COLO668 (cell line): Measurements from ENCODE around the gene AIFM3.
"Not testable (repeated sequence)": the region's sequence is repeated elsewhere in the genome, so short reads cannot be mapped to it uniquely, and the experiment has no call there.

ENCODE experiments used
- DNase-seq: peaks from one replicate; lab custom pipeline; 2025; ENCODE audit not compliant: unreplicated experiment; lab: John Stamatoyannopoulos, UW

AIFM3 gene, protein sequence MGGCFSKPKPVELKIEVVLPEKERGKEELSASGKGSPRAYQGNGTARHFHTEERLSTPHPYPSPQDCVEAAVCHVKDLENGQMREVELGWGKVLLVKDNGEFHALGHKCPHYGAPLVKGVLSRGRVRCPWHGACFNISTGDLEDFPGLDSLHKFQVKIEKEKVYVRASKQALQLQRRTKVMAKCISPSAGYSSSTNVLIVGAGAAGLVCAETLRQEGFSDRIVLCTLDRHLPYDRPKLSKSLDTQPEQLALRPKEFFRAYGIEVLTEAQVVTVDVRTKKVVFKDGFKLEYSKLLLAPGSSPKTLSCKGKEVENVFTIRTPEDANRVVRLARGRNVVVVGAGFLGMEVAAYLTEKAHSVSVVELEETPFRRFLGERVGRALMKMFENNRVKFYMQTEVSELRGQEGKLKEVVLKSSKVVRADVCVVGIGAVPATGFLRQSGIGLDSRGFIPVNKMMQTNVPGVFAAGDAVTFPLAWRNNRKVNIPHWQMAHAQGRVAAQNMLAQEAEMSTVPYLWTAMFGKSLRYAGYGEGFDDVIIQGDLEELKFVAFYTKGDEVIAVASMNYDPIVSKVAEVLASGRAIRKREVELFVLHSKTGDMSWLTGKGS

DNA sequence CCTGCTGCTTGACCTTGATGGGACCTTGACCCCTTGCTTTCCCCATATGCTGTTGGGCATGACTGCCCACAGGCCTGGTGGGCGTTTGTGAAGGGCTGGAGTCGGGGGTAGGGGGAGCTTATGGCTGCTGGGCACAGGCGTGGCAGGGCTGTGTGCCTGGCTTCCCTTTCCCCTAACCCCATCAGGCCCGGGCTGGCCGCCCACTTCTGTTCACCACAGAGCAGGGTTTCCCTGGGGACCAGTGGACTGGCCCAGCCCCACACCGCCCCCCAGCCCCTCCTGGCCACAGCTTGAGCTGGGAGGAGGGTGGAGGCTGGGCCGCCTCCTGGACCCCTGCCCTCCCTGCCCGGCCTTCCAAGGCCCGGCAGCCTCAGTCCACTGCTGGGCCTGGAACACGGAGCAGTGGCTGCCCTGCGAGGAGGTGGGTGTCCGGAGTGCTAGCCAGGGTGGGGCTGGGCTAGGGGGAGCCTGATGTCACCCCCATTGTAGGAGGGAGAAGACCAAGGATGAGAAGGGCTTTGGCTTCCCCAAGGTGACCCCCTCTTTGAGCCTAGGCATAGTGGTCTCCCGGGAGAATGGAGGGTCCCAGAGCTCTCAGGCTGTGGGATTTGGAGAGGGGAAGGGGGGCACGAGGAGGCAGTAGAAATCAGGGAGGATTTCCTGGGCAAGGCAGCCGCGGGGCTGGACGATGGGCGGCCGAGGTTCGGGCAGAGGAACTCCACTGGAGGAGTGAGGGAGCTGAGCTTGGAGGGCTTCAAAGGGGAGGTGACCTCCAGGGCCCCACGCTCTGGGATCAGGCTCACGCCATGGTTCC is at the start of gene AIFM3:
Gene AIFM3 (plus strand): TSS at position 373 of the 814 bp plus-strand sequence. CDS start 690 bp downstream, outside the sequence.
- DNase-seq, result no peak

DNA sequence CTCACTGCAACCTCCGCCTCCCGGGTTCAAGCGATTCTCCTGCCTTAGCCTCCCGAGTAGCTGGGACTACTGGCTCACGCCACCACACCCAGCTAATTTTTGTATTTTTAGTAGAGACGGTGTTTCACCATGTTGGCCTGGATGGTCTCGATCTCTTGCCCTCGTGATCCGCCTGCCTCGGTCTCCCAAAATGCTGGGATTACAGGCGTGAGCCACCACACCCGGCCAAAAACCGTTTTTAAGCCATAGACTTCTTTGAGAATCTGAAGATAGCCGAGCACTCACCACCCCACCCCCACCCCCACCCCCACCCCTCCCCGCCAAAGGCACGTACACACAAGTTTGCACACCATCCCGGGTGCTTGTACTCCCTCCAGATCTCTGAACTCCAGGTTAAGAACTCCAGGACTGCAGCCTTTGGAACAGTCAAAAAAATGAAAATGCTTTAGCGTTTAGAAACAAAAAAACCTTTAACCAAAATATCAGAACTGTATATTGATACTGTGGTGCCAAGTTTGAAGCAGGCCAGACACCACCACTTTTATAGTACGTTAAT is 48.3 kb upstream of the AIFM3 start:
- no peak for DNase-seq

DNA sequence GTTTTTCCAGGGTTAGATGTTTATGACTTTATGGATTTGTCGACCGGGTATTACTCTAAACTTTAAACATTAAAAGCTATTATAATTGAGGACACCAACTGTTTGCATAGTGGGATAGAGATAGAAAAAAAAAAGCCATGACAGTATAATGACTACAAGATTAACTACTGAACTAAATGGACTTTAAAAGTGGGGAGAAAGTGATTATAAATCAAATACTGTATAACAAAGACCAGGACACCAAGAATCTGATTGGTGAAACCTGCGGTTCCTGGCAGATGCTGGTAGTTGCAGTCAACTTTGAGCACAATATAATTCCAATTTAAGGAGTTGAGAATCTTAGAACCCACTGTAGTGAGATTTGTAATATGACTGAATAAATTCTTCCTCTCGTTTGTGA is 47.3 kb upstream of the AIFM3 start:
- no peak for DNase-seq

DNA sequence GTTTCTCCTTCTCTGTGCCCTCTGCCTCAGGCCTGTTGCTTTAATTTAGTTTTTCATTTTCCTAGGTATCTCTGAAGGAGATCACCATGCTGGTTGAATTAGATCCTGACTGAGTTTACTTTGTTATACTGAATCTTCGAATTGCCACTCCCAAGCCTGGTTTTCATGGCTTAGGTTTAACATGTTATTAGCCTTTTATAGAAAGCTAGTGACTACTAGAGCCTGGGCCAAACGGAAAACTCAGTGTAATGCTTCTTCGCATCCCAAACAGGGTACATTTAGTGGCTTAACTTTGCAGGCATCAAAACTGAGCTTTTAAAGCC is 46.2 kb upstream of the AIFM3 start:
- DNase-seq, result no peak

DNA sequence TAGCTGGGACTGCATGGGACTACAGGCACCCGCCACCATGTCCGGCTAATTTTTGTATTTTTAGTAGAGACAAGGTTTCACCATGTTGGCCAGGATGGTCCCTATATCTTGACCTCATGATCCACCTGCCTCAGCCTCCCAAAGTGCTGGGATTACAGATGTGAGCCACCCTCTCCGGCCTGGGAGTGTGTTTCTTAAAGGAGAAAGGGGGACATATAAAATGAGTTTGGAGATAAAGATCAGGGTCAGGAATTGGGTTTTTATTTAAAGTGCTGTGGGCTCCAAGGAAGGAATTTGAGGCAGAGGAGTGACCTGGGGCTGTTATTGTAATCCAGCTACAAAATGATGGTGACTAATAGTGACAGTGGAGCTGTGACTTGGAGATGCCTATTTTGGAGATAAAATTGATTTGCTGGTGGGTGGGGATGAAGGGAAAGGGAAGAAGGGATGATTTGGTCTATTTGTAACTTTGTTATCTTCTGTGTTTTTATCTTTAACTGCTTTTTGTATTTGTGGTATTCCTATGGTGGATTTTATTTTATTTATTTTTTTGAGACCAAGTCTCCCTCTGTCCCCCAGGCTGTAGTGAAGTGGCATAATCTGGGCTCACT is 44.8 kb upstream of the AIFM3 start:
- no peak for DNase-seq

DNA sequence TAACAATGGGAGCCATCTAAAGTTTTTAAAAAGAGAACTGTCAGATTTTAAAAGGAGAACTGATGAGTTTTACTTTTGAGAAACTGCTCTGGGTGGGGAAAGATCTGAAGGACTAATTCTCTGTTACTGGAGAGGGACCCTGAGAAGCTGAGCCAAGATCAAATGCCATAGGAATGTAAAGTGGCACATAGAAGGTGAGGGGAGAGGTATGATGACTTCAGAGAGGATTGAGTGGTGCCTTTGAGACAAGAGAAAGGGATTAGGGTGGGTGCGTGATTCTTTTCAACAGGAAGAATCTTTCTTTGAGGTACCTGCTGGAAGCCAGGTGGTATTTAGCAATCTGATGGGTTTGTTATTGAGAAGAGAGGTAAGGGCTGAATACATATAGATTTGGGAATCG is 40.8 kb upstream of the AIFM3 start:
- no peak for DNase-seq

DNA sequence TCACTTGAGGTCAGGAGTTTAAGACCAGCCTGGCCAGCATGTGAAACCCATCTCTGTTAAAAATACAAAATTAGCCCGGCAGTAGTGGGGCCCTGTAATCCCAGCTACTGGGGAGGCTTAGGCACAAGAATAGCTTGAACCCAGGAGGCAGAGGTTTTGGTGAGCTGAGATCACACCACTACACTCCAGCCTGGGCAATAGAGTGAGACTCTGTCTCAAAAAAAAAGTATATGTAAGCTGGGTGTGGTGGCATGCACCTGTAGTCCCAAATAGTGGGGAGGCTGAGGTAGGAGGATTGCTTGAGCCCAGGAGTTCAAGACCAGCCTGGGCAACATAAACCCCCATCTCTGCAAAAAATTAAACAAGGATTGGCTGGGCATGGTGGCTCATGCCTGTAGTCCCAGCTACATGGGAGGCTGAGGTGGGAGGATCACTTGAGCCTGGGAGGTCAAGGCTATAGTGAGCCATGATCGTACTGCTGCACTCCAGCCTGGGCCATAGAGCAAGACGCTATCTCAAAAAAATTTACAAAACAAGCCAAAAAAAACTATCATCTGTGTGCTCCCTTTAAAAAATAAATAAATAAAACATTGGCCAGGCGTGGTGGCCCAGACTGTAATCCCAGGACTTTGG is 39.0 kb upstream of the AIFM3 start:
- DNase-seq, result no peak

DNA sequence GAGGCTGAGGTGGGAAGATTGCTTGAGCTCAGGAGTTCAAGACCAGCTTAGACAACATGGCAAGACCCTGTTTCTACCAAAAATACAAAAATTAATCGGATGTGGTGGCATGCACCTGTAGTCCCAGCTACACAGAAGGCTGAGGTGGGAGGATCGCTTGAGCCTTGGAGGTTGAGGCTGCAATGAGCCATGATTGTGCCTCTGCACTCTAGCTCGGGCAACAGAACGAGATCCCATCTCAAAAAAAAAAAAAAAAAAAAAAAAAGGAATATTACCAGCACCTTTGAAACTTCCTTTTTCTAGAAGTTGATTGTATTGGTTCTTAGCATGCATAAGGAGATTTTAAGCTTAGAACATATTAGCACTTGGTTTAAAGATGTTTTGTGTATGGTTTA is 38.5 kb upstream of the AIFM3 start:
- DNase-seq, result no peak

DNA sequence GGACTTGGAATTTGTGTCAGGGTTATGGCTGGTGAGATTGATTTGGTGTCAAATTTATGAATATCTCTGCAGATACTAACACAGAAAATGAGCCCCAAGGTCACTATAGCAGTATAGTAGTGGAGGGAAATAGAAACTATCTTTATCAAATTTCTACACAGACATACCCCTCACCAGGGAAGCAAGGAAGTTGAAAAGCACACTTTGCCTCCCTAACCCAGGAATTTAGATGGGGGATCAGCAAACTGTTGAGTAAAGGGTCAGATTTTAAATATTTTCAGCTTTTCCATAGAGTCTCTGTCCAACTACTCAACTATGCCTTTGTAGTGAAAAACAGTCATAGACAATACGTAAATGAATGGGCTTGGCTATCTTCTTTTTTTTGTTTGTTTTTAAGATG is 37.1 kb upstream of the AIFM3 start:
- DNase-seq, result no peak

DNA sequence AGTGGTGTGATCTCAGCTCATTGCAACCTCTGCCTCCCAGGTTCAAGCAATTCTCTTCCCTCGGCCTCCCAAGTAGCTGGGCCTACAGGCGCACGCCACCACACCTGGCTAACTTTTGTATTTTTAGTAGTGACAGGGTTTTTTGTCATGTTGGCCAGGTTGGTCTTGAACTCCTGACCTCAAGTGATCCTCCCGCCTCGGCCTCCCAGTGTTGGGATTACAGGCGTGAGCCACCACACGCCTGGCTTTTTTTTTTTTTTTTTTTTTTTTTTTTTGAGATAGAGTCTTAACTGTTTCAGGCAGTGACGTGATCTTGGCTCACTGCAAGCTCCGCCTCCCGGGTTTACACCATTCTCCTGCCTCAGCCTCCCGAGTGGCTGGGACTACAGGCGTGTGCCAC is 36.6 kb upstream of the AIFM3 start:
- not testable (repeated sequence) for DNase-seq

DNA sequence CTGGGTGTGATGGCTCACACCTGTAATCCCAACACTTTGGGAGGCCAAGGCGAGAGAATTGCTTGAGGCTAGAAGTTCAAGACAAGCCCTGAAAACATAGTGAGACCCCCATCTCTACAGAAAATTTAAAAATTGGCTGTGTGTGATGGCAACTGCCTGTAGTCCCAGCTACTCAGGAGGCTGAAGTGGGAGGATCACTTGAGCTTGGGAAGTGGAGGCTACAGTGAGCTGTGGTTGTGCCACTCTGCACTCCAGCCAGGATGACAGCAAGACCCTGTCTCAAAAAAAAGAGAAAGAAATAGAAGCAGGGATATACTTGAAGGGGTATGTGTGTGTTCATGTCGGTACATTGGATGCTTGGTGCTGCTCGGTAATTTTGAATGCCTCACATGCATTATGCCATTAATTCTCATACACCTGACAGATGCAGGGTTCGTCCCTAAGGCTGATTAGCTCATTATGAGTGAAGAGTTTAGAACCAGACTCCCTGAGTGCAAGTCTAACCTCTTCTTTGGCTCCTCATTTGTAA is 35.9 kb upstream of the AIFM3 start:
- no peak for DNase-seq

DNA sequence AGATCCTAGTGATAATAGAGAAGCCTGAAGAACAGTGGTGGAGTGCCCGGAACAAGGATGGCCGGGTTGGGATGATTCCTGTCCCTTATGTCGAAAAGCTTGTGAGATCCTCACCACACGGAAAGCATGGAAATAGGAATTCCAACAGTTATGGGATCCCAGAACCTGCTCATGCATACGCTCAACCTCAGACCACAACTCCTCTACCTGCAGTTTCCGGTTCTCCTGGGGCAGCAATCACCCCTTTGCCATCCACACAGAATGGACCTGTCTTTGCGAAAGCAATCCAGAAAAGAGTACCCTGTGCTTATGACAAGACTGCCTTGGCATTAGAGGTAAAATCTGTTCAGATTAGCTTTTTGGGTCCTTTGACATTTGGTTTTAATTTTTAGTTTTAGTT is 33.1 kb upstream of the AIFM3 start:
- DNase-seq, result no peak

DNA sequence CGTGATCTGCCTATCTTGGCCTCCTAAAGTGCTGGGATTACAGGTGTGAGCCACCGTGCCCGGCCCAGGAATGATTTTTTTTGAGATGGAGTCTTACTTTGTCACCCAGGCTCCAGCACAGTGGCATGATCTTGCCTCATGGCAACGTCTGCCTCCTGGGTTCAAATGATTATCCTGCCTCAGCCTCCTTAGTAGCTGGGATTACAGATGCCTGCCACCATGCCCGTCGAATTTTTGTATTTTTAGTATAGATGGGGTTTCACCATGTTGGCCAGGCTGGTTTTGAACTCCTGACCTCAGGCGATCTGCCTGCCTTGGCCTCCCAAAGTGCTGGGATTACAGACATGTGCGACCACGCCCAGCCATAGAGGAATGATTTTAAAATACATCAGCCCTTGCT is 32.0 kb upstream of the AIFM3 start:
- not testable (repeated sequence) for DNase-seq

DNA sequence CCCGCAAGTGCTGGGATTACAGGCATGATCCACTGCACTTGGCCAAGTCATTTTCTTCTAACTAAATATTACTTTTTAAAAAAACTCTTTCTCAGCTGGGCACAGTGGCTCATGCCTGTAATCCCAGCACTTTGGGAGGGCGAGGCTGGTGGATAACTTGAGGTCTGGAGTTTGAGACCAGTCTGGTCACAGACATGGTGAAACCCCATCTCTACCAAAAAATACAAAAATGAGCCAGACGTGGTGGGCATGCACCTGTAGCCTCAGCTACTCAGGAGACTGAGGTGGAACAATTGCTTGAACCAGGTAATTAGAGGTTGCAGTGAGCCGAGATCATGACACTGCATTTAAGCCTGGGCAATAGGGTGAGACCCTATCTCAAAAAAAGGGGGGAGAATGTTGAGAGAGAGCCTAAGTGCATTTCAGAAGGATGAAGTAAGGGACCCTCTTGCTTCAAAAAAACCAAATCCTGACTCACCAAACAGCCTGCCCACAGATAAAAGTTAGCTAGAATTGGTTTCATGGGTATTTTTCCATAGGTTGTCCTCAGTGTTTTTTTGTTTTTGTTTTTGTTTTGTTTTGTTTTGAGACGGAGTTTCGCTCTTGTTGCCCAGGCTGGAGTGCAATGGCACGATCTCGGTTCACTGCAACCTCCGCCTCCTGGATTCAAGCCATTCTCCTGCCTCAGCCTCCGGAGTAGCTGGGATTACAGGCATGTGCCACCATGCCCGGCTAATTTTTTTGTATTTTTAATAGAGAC is 31.1 kb upstream of the AIFM3 start:
- DNase-seq, result not testable (repeated sequence)

DNA sequence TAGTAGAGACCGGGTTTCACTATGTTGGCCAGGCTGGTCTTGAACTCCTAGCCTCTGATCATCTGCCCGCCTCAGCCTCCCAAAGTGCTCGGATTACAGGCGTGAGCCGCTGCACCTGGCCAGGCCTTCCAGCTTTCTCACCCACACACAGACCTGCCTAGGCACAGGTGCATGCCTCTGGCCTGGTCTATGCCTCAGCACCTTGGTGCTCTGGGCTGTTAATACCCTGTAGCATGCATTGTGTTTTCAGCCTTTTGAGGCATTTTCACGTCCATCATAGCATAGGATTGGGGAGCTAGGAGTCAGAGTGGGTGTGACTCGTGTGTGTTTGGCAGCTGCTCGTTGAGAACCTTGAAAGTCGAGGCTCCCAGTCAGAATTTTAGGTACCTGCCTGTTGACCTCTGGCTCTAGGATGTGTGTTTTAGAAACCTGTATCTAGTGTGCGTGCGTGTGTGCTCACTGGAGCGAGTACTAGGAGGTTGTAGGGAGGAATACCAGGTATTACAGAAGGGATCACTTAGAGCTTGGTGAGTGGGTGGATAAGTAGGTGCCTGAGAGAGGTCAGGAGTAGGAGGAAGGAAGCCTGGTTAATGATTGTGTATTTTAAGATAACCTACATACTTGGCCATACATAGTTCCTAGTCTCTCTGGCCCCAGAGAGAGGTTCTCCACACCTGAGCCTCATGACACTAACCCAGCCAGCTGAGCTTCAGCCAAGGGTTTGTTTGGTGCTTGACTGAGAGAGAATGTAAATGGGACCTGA is 29.8 kb upstream of the AIFM3 start:
- DNase-seq, result peak; percentile 34

DNA sequence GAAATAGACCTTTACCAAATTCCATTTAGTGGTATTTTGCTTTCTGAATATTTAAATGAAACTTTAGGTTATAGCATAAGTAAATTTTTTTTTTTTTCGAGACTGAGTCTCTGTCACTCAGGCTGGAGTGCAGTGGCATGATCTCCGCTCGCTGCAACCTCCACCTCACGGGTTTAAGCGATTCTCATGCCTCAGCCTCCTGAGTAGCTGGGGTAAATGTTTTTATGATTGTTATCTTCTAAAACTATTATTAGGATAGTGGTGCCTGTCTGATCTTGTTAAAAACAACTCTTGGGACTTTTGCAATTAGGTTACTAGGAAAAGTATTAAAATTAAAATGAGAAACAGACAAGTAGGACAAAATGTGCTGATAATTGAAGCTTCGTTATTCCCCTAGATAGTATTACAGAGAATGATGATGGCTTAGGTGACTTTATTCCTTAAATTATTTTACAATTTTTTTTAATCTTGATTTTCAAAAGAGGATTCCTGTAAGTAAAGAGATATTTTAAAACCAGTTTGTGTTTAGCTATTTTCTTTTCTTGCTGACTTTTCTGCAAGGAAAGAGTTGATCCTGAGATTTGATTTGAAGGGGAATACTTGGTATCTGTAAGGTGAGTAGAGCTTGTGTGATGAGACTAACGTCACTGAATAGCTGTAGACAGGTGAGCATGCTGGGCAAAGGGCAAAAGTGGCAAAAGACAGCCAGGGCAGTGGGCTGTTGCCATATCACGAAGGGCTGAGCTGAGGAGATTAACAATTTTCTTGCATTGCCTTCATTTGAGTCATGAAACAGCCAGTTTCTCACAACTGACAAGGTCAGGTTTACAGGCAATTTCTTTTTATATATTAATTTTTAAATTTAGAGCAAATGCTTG is 29.0 kb upstream of the AIFM3 start:
- DNase-seq, result no peak

DNA sequence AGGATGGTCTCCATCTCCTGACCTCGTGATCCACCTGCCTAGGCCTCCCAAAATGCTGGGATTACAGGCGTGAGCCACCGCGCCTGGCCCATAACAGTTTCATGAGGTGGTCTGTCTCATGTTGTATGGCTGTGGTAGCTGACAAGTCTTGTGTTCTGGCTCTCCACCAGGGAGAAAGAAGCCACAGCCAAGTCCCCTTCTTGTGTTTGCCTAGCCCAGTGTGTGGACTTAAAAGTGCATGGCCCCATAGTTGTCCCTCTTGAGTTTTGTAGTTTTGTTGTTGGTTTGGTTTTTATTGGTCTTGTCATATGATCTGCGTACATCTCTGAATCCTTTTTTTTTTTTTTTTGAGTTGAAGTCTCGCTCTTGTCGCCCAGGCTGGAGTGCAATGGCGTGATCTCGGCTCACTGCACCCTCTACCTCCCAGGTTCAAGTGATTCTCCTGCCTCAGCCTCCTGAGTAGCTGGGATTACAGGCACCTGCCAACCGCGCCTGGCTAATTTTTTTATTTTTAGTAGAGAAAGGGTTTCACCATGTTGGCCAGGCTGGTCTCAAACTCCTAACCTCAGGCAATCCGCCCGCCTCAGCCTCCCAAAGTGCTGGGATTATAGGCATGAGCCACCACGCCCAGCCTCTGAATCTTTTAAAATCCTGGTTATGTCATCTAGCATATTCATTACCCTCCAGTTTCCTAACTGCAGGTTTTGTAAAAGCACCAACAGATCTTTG is 27.4 kb upstream of the AIFM3 start:
- not testable (repeated sequence) for DNase-seq
